Small intestine (tissue), 7 donors: ENCODE results near the gene GFM1. TPM values are rescaled to one million over a fixed set of nuclear protein-coding genes. Genes with fewer than 3 reads are reported as not detected.

Source experiments
- DNase-seq, 2 donors: peaks; one replicate each; pipeline versions ENCODE4 v3.0.0 to v3.0.0-alpha.2; 2013
- FAIRE-seq: peaks from 2 replicates; lab custom pipeline; 2012; peaks lifted over from hg19 to GRCh38; lab: Jason Lieb, UNC
- H3K27ac ChIP-seq, 3 donors: one replicate each; pipeline ENCODE4 v1.5.1; 2013; ENCODE audit warnings: low read length in 2 of 3, mild to moderate bottlenecking in 2 of 3, control low read depth in 1 of 3, inconsistent platforms in 1 of 3, low read depth in 1 of 3, moderate library complexity in 1 of 3
- H3K27me3 ChIP-seq, 3 donors: one replicate each; pipeline ENCODE4 v1.6.1; 2013; ENCODE audit warnings: low read length in 3 of 3, inconsistent platforms in 1 of 3; ENCODE audit not compliant: control insufficient read depth in 3 of 3, insufficient read depth in 3 of 3
- H3K36me3 ChIP-seq, 3 donors: one replicate each; pipeline ENCODE4 v1.6.1; 2013; ENCODE audit warnings: low read length in 3 of 3, inconsistent platforms in 1 of 3, low read depth in 1 of 3, mild to moderate bottlenecking in 1 of 3, moderate library complexity in 1 of 3; ENCODE audit not compliant: control insufficient read depth in 3 of 3, insufficient read depth in 2 of 3
- H3K4me1 ChIP-seq, 3 donors: one replicate each; pipeline ENCODE4 v1.6.1; 2013; ENCODE audit warnings: low read length in 2 of 3, inconsistent platforms in 1 of 3, low read depth in 1 of 3, mild to moderate bottlenecking in 1 of 3, moderate library complexity in 1 of 3; ENCODE audit not compliant: control insufficient read depth in 3 of 3, insufficient read depth in 2 of 3
- H3K4me3 ChIP-seq, 3 donors: one replicate each; pipeline ENCODE4 v1.5.1; 2013; ENCODE audit warnings: low read length in 3 of 3, control low read depth in 1 of 3, inconsistent platforms in 1 of 3, low read depth in 1 of 3, mild to moderate bottlenecking in 1 of 3, moderate library complexity in 1 of 3
- H3K9me3 ChIP-seq, 2 donors: one replicate each; pipeline ENCODE4 v1.6.1; 2013; ENCODE audit warnings: low read depth in 1 of 2, low read length in 1 of 2; ENCODE audit not compliant: control insufficient read depth in 2 of 2, insufficient read depth in 1 of 2
- WGBS, 3 donors: extraction: QIAGEN DNeasy Blood & Tissue Kit; methylation state at CpG; one replicate each; pipeline ENCODE4 v1.1.7; 2013; 5-methylcytosine and 5-hydroxymethylcytosine counted together
- polyA plus RNA-seq, 4 donors: library from polyadenylated mRNA; stranded (reverse) in 3 of 4; unstranded in 1 of 4; fragments of 200-250 nt in 3 of 4; fragments of 120-200 nt in 1 of 4; gene quantifications; one replicate each; pipeline versions ENCODE4 v1.2.1 to v1.2.3, GENCODE V29; 2013
- donor health status: healthy with polysubstance abuse.
- donor health status: control.
- donor health status: control.
- donor health status: Bipolar disorder and iron deficiency.
- donor health status: healthy.

The GFM1 gene
- polyA plus RNA-seq, 4 donors: 9.4 to 37.5 (median 22.8) TPM

- WGBS, 3 donors: 3% methylated on average over 91 to 101 of the region's 101 CpGs
Measured at GRCh38 chr3:158731938-158732855, 87.9 kb downstream of the GFM1 start, which contains the start of gene RARRES1. Gene RARRES1, minus strand, starts transcription at chr3:158732457. Its CDS starts 42 bp downstream, at chr3:158732415.

GRCh38 chr3:158732856-158733200, 88.5 kb downstream of the GFM1 start:
- 23 to 49% (median 24%) methylated on average over 15 of the region's 15 CpGs for WGBS, 3 donors
- peaks cover 0 to 12% (median 3%) of the 10 kb centered on the region in 3 donors for H3K4me1 ChIP-seq
- peak overlapping the region in 2 of 3 donors; percentile 80 to 85 for H3K27ac ChIP-seq
- DNase-seq: no peak
- H3K9me3 ChIP-seq: peaks cover 1 to 13% of the 10 kb centered on the region in 2 donors
- no peaks in the 10 kb centered on the region for H3K27me3 ChIP-seq
- peaks cover 0 to 17% (median 0%) of the 10 kb centered on the region in 3 donors for H3K36me3 ChIP-seq
- FAIRE-seq: no peak
- H3K4me3 ChIP-seq: peak overlapping the region; percentile 21 to 69 (median 65)

More at GRCh38 chr3:158731938-158732855, 87.9 kb downstream of the GFM1 start, which contains the start of gene RARRES1:
- Histone ChIP-seq H3K27me3 (no peaks in the 10 kb centered on the region), H3K27ac (peak within 1 kb of the TSS; percentile 14 to 85 (median 80)), H3K9me3 (peaks cover 1 to 13% of the 10 kb centered on the region in 2 donors), H3K36me3 (peaks cover 0 to 21% (median 0%) of the 10 kb centered on the region in 3 donors), H3K4me3 (peak within 1 kb of the TSS; percentile 27 to 69 (median 65)), H3K4me1 (peaks cover 0 to 17% (median 3%) of the 10 kb centered on the region in 3 donors)
- DNase-seq (peak; percentile 60 to 92), FAIRE-seq (no peak)

DNA sequence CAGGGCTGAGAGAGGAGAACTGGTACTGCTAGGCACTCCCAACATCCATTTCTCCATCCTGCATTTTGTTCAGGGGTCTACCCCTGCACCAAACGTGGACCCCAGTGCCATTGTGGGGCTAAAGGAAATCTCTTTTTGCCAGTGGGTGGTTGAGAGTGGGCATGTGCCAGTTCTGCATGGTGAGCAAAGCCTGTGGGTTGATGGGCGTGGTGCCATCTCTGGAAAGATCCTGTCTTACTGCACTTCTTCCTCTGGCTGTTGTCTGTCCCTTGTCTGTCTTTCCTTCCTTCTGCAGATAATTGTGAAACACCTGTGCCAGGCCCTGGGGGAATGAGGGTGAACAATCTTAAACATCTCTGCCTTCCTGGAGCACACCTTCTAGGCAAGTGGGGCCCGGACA, 89.3 kb downstream of the GFM1 start:
- 79 to 88% (median 82%) methylated on average over 3 of the region's 3 CpGs for WGBS, 3 donors
- peaks cover 0 to 21% (median 0%) of the 10 kb centered on the region in 3 donors for H3K36me3 ChIP-seq
- H3K4me3 ChIP-seq: no peak overlapping the region
- H3K4me1 ChIP-seq: peaks cover 0 to 8% (median 3%) of the 10 kb centered on the region in 3 donors
- FAIRE-seq (no peak), DNase-seq (no peak)
- H3K9me3 ChIP-seq: peaks cover 1 to 13% of the 10 kb centered on the region in 2 donors
- H3K27me3 ChIP-seq: no peaks in the 10 kb centered on the region
- H3K27ac ChIP-seq: no peak overlapping the region

- 81 to 92% (median 85%) methylated on average over 7 of the region's 7 CpGs for WGBS, 3 donors
- Histone ChIP-seq H3K4me1 (peaks cover 0 to 8% (median 3%) of the 10 kb centered on the region in 3 donors), H3K4me3 (no peak overlapping the region), H3K9me3 (peaks cover 1 to 13% of the 10 kb centered on the region in 2 donors), H3K27ac (no peak overlapping the region), H3K27me3 (no peaks in the 10 kb centered on the region), H3K36me3 (peaks cover 0 to 18% (median 0%) of the 10 kb centered on the region in 3 donors)
- DNase-seq (no peak), FAIRE-seq (no peak)
Measured at GRCh38 chr3:158735296-158736033, 91.1 kb downstream of the GFM1 start.

DNA sequence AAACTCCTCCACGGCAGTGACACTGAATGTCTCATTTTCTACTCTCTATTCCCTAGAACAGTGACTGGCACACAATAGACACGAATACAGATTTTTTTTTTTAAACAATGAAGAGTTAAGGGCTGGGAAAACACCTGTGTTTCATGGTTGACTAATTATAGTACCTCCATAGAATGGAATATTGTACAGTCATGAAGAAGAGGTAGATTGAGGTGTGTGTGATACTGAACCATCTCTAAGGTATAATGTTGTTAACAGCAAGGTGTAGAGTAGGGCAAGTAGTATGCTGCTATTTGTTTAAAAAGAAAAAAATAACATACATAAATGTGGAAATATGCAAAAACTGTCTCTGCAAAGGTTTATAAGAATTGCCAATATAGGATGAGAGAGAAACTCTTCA, 93.1 kb downstream of the GFM1 start:
- no peak for FAIRE-seq
- 49 to 91% (median 84%) methylated on average over 2 of the region's 2 CpGs for WGBS, 3 donors
- Histone ChIP-seq H3K27me3 (no peaks in the 10 kb centered on the region), H3K4me1 (no peaks in the 10 kb centered on the region), H3K4me3 (no peak overlapping the region), H3K36me3 (peaks cover 0 to 21% (median 0%) of the 10 kb centered on the region in 3 donors), H3K9me3 (peaks cover 1 to 13% of the 10 kb centered on the region in 2 donors), H3K27ac (no peak overlapping the region)
- no peak for DNase-seq

DNA sequence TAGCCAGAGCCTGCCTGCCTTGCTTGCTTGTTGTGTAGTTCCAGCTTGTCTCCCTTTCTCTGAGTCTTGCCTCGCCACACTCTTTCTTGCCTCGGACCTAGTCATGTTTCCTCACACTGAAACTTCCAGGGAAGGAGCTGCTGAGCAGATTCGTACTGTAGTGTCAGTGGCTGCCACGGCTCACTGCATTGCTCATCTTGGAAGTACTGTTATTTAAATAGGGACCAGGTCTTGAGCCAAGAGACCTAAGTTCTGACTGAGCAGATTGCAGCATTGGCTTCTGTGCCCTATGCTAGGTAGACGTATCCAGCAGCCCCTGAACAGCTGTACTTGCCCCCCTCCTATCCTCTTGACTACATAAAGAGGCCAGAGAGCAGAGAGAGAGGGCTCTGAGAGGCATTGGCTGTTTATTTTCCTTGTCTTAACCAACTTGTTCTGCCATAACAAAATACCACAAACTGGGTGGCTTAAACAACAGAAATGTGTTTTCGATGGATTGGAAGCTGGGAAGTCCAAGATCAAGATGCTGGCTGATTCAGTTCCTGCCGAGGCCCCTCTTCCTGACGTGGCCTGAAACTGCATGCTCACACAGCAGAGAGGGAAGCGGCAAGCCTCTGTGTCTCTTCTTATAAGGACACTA, 93.8 kb downstream of the GFM1 start:
- H3K4me3 ChIP-seq: no peak overlapping the region
- 77 to 91% (median 89%) methylated on average over 9 of the region's 9 CpGs for WGBS, 3 donors
- FAIRE-seq: no peak
- no peak for DNase-seq
- peaks cover 1 to 13% of the 10 kb centered on the region in 2 donors for H3K9me3 ChIP-seq
- H3K27me3 ChIP-seq: no peaks in the 10 kb centered on the region
- no peaks in the 10 kb centered on the region for H3K4me1 ChIP-seq
- peaks cover 0 to 24% (median 0%) of the 10 kb centered on the region in 3 donors for H3K36me3 ChIP-seq
- peak overlapping the region in 1 of 3 donors; percentile 33 for H3K27ac ChIP-seq

- H3K36me3 ChIP-seq: peaks cover 0 to 24% (median 0%) of the 10 kb centered on the region in 3 donors
- no peak overlapping the region for H3K27ac ChIP-seq
- DNase-seq: no peak
- 91 to 94% (median 92%) methylated on average over 6 of the region's 6 CpGs for WGBS, 3 donors
- FAIRE-seq: no peak
- H3K9me3 ChIP-seq: peaks cover 1 to 13% of the 10 kb centered on the region in 2 donors
- H3K27me3 ChIP-seq: no peaks in the 10 kb centered on the region
- H3K4me3 ChIP-seq: no peak overlapping the region
- no peaks in the 10 kb centered on the region for H3K4me1 ChIP-seq
Measured at GRCh38 chr3:158738653-158739052, 94.3 kb downstream of the GFM1 start.
